Osteoblast (primary cell): Measurements from ENCODE around the gene ZNF618. TPM values are rescaled to one million over a fixed set of nuclear protein-coding genes. Genes with fewer than 3 reads are reported as not detected.
A peak's percentile ranks its signal among the peaks of the same experiment; 100 is the strongest.

Experiments
- DNase-seq: peaks from one replicate; pipeline ENCODE4 v3.0.0; 2011; ENCODE audit warnings: low spot score, mixed read lengths; ENCODE audit not compliant: insufficient read length; ENCODE audit errors: missing footprints
- H2AFZ ChIP-seq: 2 replicates; pipeline ENCODE4 v1.6.0; 2011; ENCODE audit warnings: mild to moderate bottlenecking, low read length
- H3K27ac ChIP-seq: 2 replicates; pipeline ENCODE4 v1.5.1; 2011; ENCODE audit warnings: mild to moderate bottlenecking, low read depth, low read length, moderate library complexity
- H3K27me3 ChIP-seq: 2 replicates; pipeline ENCODE4 v1.6.0; 2012; ENCODE audit warnings: mild to moderate bottlenecking, control low read depth, inconsistent platforms, low read length, moderate library complexity; ENCODE audit not compliant: insufficient read depth
- H3K36me3 ChIP-seq: 2 replicates; pipeline ENCODE4 v1.5.1; 2011; ENCODE audit warnings: mild to moderate bottlenecking, low read length, control low read depth, moderate library complexity; ENCODE audit not compliant: insufficient read depth
- H3K4me1 ChIP-seq: 2 replicates; pipeline ENCODE4 v1.5.1; 2011; ENCODE audit warnings: mild to moderate bottlenecking, low read length, control low read depth, moderate library complexity; ENCODE audit not compliant: insufficient read depth
- H3K4me2 ChIP-seq: 2 replicates; pipeline ENCODE4 v1.6.0; 2011; ENCODE audit warnings: mild to moderate bottlenecking, low read length; ENCODE audit not compliant: insufficient read depth
- H3K4me3 ChIP-seq: fragments of 200-600 bp; sonication (generic); 3 replicates; pipeline ENCODE4 v1.5.1; 2012; ENCODE audit warnings: mild to moderate bottlenecking, low read length, inconsistent platforms; ENCODE audit not compliant: insufficient read depth
- H3K79me2 ChIP-seq: 2 replicates; pipeline ENCODE4 v1.6.0; 2012; ENCODE audit warnings: mild to moderate bottlenecking, low read length, control low read depth, inconsistent platforms; ENCODE audit not compliant: insufficient read depth
- H3K9me3 ChIP-seq: 2 replicates; pipeline ENCODE4 v1.5.1; 2011; ENCODE audit warnings: low read depth, low read length, control low read depth
- H4K20me1 ChIP-seq: 2 replicates; pipeline ENCODE4 v1.6.0; 2012; ENCODE audit warnings: mild to moderate bottlenecking, low read length, control low read depth; ENCODE audit not compliant: insufficient read depth
- total RNA-seq: library from RNA; depleted of rRNA; stranded (reverse); fragments of >200 nt; gene quantifications from 2 replicates; pipeline ENCODE4 v1.2.3, GENCODE V29; 2012
- TF ChIP-seq, protein P1 (sequence below): IDR thresholded peaks from 2 replicates; pipeline ENCODE4 v1.5.1; 2011; ENCODE audit warnings: mild to moderate bottlenecking, low read depth, low read length, moderate library complexity; ENCODE audit errors: extremely low read depth

ZNF618 gene
- total RNA-seq, 1 donor, result 10.1 TPM

DNA sequence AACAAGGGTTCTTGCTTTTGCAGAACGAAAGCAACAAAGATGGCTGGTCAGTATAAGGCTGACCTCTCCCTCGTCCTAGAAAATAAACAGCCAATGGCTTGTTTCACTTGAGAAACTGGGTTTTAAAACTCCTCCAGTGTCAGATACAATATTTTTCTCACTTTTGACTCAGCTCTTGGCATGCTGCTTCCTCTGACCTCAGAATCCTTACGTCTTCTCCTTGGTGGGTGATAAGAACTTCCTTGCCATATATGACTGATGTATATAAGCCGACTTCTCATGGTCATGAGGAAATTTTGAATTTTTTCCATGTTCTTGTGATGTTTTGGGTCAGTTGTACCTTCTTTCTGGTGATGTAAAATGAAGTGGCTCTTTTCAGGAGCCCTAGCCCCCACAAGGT lies 3.8 kb downstream of the ZNF618 start:
- H3K79me2 ChIP-seq, result peaks cover 81% of the 10 kb centered on the region
- no peak overlapping the region for H2AFZ ChIP-seq
- peak overlapping the region; percentile 55 for H3K27ac ChIP-seq
- H3K4me3 ChIP-seq, result no peak overlapping the region
- DNase-seq, result peak; percentile 91
- no peaks in the 10 kb centered on the region for H3K36me3 ChIP-seq
- peaks cover 6% of the 10 kb centered on the region for H4K20me1 ChIP-seq
- peak overlapping the region; percentile 69 for H3K4me2 ChIP-seq
- H3K27me3 ChIP-seq, result no peaks in the 10 kb centered on the region
- peaks cover 33% of the 10 kb centered on the region for H3K4me1 ChIP-seq
- no peaks in the 10 kb centered on the region for H3K9me3 ChIP-seq
- TF ChIP-seq, protein P1, sequence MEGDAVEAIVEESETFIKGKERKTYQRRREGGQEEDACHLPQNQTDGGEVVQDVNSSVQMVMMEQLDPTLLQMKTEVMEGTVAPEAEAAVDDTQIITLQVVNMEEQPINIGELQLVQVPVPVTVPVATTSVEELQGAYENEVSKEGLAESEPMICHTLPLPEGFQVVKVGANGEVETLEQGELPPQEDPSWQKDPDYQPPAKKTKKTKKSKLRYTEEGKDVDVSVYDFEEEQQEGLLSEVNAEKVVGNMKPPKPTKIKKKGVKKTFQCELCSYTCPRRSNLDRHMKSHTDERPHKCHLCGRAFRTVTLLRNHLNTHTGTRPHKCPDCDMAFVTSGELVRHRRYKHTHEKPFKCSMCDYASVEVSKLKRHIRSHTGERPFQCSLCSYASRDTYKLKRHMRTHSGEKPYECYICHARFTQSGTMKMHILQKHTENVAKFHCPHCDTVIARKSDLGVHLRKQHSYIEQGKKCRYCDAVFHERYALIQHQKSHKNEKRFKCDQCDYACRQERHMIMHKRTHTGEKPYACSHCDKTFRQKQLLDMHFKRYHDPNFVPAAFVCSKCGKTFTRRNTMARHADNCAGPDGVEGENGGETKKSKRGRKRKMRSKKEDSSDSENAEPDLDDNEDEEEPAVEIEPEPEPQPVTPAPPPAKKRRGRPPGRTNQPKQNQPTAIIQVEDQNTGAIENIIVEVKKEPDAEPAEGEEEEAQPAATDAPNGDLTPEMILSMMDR, result no peak

DNA sequence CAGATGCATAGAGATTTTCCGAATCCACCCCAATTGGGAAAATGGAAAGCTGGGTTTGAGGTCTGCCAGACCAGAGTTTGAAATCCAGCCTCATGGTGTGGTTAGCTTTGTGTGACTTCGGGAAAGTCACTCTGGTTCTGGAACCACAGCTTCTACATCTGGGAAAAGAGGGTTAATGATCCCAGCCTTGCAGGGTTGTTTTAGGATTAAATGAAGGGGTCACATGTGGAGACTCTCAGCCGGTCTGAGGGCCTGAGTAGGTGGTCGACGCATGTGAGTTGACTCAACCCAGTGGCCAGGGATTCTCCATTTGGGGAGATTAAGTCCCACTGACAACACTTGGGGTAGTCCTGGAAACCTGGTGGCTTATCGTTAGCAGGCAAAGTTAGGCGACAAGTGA lies 6.1 kb downstream of the ZNF618 start:
- Histone ChIP-seq H3K4me2 (no peak overlapping the region), H3K4me1 (peaks cover 51% of the 10 kb centered on the region), H3K36me3 (no peaks in the 10 kb centered on the region), H3K4me3 (no peak overlapping the region), H3K9me3 (no peaks in the 10 kb centered on the region), H2AFZ (no peak overlapping the region), H4K20me1 (peaks cover 17% of the 10 kb centered on the region), H3K27ac (no peak overlapping the region), H3K27me3 (no peaks in the 10 kb centered on the region), H3K79me2 (peaks cover 96% of the 10 kb centered on the region)
- TF ChIP-seq, protein P1, result no peak
- DNase-seq, result no peak

DNA sequence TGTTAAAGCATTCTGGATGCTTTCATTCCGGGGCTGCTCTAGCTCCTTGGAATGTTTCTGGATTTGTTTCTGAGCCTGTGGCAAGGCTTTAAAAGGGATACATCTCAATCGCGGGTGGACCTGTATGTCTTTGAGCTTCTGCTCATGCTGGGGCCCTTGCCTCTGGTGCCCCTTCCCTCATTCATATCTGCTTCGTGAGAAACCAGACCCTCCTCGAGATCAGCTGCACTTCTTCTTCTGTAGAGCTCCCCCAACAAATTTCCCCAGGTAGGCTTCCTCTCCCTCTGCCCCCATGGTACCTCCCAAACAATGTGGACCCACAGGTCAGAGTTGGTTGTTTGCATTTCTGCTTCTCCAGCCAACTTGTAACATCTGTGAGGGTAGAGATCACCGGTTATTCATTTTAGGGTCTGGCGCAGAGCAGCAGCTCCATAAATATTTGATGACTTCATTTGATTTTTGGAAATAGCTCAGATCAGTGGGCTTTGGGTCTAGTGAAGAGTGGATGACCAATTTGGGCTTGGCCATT lies 6.6 kb downstream of the ZNF618 start:
- peaks cover 53% of the 10 kb centered on the region for H3K4me1 ChIP-seq
- no peaks in the 10 kb centered on the region for H3K36me3 ChIP-seq
- H2AFZ ChIP-seq, result no peak overlapping the region
- peaks cover 96% of the 10 kb centered on the region for H3K79me2 ChIP-seq
- H3K27me3 ChIP-seq, result no peaks in the 10 kb centered on the region
- no peak for DNase-seq
- H3K4me2 ChIP-seq, result no peak overlapping the region
- H4K20me1 ChIP-seq, result peaks cover 17% of the 10 kb centered on the region
- no peak overlapping the region for H3K4me3 ChIP-seq
- TF ChIP-seq, protein P1, result no peak
- H3K9me3 ChIP-seq, result no peaks in the 10 kb centered on the region
- H3K27ac ChIP-seq, result no peak overlapping the region

DNA sequence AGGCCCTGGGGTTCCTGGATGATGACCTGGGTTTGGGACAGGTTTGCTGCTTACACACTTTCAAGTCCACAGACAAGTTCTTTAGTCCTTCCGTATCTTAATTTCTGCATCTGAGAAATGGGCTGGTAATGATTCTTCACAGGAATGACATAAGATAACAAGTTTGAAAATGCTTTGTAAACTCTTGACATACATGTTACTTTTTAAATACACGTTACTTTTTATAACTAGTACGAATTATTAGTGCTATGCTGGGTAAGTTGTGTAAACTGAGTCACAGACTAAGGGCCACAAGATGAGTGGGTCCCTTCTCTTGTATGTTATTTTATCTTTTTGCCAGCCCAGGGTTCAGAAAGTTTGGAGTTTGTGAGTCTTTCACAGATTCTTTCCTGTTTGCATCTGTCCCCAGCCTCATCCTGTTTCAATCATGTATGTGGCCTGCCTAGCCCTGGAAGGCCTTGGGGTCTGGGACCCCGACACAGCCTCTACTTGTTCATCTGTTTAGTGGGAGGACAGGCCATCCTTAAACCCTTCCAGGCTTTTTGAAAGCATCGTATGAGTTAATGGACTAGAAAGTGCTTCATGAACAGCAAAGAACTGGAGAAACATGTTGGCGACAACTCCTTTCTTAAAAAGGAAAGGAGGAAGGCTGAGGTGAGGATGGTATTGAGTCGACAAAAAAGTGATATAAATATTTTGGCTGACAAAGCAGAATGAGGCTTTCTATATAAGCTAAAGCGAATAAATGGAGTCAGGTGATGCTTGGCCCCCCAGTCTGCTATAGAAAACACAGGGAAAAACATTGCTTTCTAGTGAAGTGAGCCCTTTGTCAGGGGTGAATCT lies 9.3 kb downstream of the ZNF618 start:
- TF ChIP-seq, protein P1, result no peak
- Histone ChIP-seq H3K27ac (peak overlapping the region; percentile 43), H3K36me3 (no peaks in the 10 kb centered on the region), H3K4me1 (peaks cover 32% of the 10 kb centered on the region), H2AFZ (no peak overlapping the region), H4K20me1 (peaks cover 24% of the 10 kb centered on the region), H3K4me2 (peak overlapping the region; percentile 81), H3K4me3 (peak overlapping the region; percentile 57), H3K79me2 (peaks cover 96% of the 10 kb centered on the region), H3K27me3 (no peaks in the 10 kb centered on the region), H3K9me3 (no peaks in the 10 kb centered on the region)
- peak; percentile 11 for DNase-seq
